Uterus (tissue), 4 donors: Measurements from ENCODE around the gene GZMH. TPM values are rescaled to one million over a fixed set of nuclear protein-coding genes. Genes with fewer than 3 reads are reported as not detected.

ENCODE experiments used
- DNase-seq, 2 donors: peaks; one replicate each; pipeline ENCODE4 v3.0.0-alpha.2; 2019 to 2020
- H3K27ac ChIP-seq, 2 donors: fragments of 200-600 bp; sonication (generic); 1 replicate in 1 of 2; 2 replicates in 1 of 2; pipeline ENCODE4 v1.5.1; 2016 to 2018
- H3K27me3 ChIP-seq, 2 donors: fragments of 200-600 bp; sonication (generic); one replicate each; pipeline ENCODE4 v1.5.1; 2018 to 2019; ENCODE audit warnings: control low read depth in 1 of 2
- H3K36me3 ChIP-seq, 2 donors: fragments of 200-600 bp; sonication (generic); one replicate each; pipeline ENCODE4 v1.5.1; 2019; ENCODE audit warnings: control low read depth in 1 of 2
- H3K4me1 ChIP-seq, 2 donors: fragments of 200-600 bp; sonication (generic); one replicate each; pipeline ENCODE4 v1.5.1; 2018 to 2019; ENCODE audit warnings: control low read depth in 1 of 2
- H3K4me3 ChIP-seq, 2 donors: fragments of 200-600 bp; sonication (generic); 1 replicate in 1 of 2; 2 replicates in 1 of 2; pipeline ENCODE4 v1.5.1; 2018 to 2019; ENCODE audit warnings: mild to moderate bottlenecking in 1 of 2
- H3K9me3 ChIP-seq, 2 donors: fragments of 200-600 bp; sonication (generic); one replicate each; pipeline ENCODE4 v1.5.1; 2019; ENCODE audit warnings: control low read depth in 1 of 2
- POLR2A ChIP-seq, 2 donors: fragments of 450-650 bp; IDR thresholded peaks; one replicate each; pipeline ENCODE4 v1.6.1; 2016; ENCODE audit warnings: antibody characterized with exemption in 2 of 2, mild to moderate bottlenecking in 1 of 2, moderate library complexity in 1 of 2
- intact Hi-C: fragments of 100-400 bp; cut with DNase I; formaldehyde crosslinking; loops from one replicate; pipeline ENCODE4 v1.15.1; 2023; ENCODE audit warnings: low total_unique reads
- total RNA-seq, 4 donors: library from RNA; depleted of rRNA in 3 of 4; stranded (reverse); fragments of >200 nt in 3 of 4; gene quantifications; one replicate each; pipeline versions ENCODE4 v1.1.0 to v1.2.4, GENCODE V29; 2014 to 2023
- TF ChIP-seq, protein P1 (sequence below), 4 experiments: fragments of 200-600 bp in 2 of 4; fragments of 450-650 bp in 2 of 4; sonication (generic) in 2 of 4; IDR thresholded peaks; one replicate each; pipeline ENCODE4 v1.5.1; 2016 to 2019; ENCODE audit warnings: antibody characterized with exemption in 4 of 4, mild to moderate bottlenecking in 2 of 4, moderate library complexity in 1 of 4
- donor health status: DM: yes; HTN: yes; CAD: no.

The GZMH gene
- total RNA-seq, 4 donors from 2014 or later, result 0.82 to 2.3 TPM; not detected in 2

- Histone ChIP-seq H3K4me3 (no peak overlapping the region), H3K27me3 (no peaks in the 10 kb centered on the region), H3K27ac (no peak overlapping the region), H3K4me1 (no peaks in the 10 kb centered on the region), H3K9me3 (no peaks in the 10 kb centered on the region), H3K36me3 (no peaks in the 10 kb centered on the region)
- DNase-seq, result no peak
- no peak for TF ChIP-seq POLR2A (IDR thresholded peaks at IDR 0.05)
- TF ChIP-seq, protein P1, sequence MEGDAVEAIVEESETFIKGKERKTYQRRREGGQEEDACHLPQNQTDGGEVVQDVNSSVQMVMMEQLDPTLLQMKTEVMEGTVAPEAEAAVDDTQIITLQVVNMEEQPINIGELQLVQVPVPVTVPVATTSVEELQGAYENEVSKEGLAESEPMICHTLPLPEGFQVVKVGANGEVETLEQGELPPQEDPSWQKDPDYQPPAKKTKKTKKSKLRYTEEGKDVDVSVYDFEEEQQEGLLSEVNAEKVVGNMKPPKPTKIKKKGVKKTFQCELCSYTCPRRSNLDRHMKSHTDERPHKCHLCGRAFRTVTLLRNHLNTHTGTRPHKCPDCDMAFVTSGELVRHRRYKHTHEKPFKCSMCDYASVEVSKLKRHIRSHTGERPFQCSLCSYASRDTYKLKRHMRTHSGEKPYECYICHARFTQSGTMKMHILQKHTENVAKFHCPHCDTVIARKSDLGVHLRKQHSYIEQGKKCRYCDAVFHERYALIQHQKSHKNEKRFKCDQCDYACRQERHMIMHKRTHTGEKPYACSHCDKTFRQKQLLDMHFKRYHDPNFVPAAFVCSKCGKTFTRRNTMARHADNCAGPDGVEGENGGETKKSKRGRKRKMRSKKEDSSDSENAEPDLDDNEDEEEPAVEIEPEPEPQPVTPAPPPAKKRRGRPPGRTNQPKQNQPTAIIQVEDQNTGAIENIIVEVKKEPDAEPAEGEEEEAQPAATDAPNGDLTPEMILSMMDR (IDR thresholded peaks at IDR 0.05), result no peak
- intact Hi-C loops, result no loop called here
Measured at GRCh38 chr14:24630087-24630871, 20.8 kb upstream of the GZMH start.

- no peaks in the 10 kb centered on the region for H3K9me3 ChIP-seq
- H3K36me3 ChIP-seq, result no peaks in the 10 kb centered on the region
- intact Hi-C loops, result no loop called here
- no peak for DNase-seq
- TF ChIP-seq POLR2A (IDR thresholded peaks at IDR 0.05), result no peak
- TF ChIP-seq, protein P1 (IDR thresholded peaks at IDR 0.05), result no peak
- no peak overlapping the region for H3K27ac ChIP-seq
- no peak overlapping the region for H3K4me3 ChIP-seq
- H3K27me3 ChIP-seq, result no peaks in the 10 kb centered on the region
- no peaks in the 10 kb centered on the region for H3K4me1 ChIP-seq
Measured at GRCh38 chr14:24629521-24629920, 20.0 kb upstream of the GZMH start.

GRCh38 chr14:24613747-24614146, 4.3 kb upstream of the GZMH start:
- H3K4me1 ChIP-seq, result no peaks in the 10 kb centered on the region
- no peak overlapping the region for H3K27ac ChIP-seq
- H3K36me3 ChIP-seq, result no peaks in the 10 kb centered on the region
- TF ChIP-seq POLR2A (IDR thresholded peaks at IDR 0.05), result no peak
- TF ChIP-seq, protein P1 (IDR thresholded peaks at IDR 0.05), result no peak
- intact Hi-C loops, result no loop called here
- no peak overlapping the region for H3K4me3 ChIP-seq
- no peaks in the 10 kb centered on the region for H3K27me3 ChIP-seq
- no peaks in the 10 kb centered on the region for H3K9me3 ChIP-seq
- no peak for DNase-seq

DNA sequence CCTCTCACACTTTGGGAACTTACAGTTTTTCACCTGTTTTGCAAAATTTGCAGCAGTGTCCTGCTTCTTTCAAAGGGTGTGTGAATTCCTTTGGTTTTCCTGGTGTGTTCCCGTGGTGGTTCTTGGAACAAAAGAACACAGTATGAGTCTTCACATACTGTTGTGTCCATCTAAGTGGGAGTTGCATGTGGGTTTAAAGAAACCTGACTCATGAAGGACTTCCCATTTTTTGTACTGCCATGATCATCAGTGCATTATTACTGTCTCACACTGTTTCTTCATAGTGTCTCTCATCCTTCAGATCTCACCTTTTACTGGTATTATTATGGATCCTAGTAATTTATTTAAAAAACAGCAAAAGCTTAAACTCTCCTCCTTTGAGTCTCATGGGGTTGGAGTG, 3.8 kb upstream of the GZMH start:
- Histone ChIP-seq H3K36me3 (no peaks in the 10 kb centered on the region), H3K9me3 (no peaks in the 10 kb centered on the region), H3K4me3 (no peak overlapping the region), H3K27me3 (no peaks in the 10 kb centered on the region), H3K4me1 (no peaks in the 10 kb centered on the region), H3K27ac (no peak overlapping the region)
- intact Hi-C loops, result no loop called here
- no peak for DNase-seq
- TF ChIP-seq, protein P1 (IDR thresholded peaks at IDR 0.05), result no peak

DNA sequence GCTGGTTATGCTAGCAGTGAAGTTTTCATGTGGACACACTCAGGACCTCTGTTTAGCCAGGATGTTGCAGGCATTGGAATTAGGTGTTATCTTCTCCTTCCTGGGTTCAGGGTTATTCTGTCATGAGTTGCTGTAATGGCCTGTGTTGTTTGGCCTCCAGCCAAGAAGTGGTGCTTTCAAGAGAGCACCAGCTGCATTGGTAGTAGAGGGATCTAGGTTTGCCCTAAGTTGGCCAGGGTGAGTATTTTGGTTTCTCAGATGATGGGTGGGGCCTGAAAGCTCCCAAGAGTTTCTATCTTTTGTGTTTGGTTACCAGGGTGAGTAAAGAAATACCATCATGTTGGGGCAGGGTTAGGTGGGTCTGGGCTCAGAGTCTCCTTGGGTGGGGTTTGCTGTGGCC, 2.7 kb upstream of the GZMH start:
- Histone ChIP-seq H3K9me3 (no peaks in the 10 kb centered on the region), H3K27me3 (no peaks in the 10 kb centered on the region), H3K27ac (no peak overlapping the region), H3K36me3 (no peaks in the 10 kb centered on the region), H3K4me3 (no peak overlapping the region), H3K4me1 (no peaks in the 10 kb centered on the region)
- no peak for DNase-seq
- intact Hi-C loops, result no loop called here
- TF ChIP-seq POLR2A (IDR thresholded peaks at IDR 0.05), result no peak
- TF ChIP-seq, protein P1 (IDR thresholded peaks at IDR 0.05), result no peak
